GM21381 (cell line): ENCODE measurements around the gene CD72.

Source experiments
- ATAC-seq: cut with Tn5 transposase; IDR thresholded peaks from one replicate; pipeline ENCODE4 v1.9.1; 2021; ENCODE audit warnings: mild to moderate bottlenecking, moderate library complexity; ENCODE audit not compliant: unreplicated experiment

CD72 gene

DNA sequence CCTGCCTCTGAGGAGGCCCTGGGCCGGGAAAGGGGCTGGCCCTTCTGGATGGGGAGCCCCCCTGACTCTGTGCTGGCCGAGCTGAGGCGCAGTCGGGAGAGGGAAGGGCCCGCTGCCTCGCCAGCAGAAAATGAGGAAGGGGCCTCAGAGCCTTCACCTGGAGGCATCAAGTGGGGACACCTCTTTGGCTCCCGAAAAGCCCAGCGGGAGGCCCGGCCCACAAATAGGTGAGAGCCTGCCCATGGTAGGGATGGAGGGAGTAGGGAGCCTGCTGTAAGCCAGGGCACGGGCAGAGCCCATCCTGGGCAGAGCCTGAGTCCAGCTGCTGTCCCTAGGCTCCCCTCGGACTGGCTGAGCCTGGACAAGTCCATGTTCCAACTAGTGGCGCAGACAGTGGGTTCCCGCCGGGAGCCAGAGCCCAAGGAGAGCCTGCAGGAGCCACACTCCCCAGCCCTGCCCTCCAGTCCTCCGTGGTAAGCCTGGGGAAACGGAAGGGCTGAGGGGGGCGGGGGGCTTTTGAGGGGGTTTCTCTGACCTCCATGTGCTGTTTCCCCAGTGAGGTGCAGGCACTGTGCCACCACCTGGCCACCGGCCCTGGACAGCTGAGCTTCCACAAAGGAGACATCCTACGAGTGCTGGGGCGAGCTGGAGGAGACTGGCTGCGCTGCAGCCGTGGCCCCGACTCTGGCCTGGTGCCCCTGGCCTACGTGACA lies 57.4 kb downstream of the CD72 start:
- no peak for ATAC-seq
